Activated CD4-positive, alpha-beta T cell treated with anti-CD3 and anti-CD28 coated beads, Interleukin-2, amount 10 ng/mL, durations not matched to agents 7 days and 5 days (primary cell): ENCODE measurements around the gene PRSS56. TPM values are rescaled to one million over a fixed set of nuclear protein-coding genes. Genes with fewer than 3 reads are reported as not detected.

ENCODE experiments used
- CTCF ChIA-PET: fragments of 350-600 bp; sonication (Branson Sonifier 250); formaldehyde crosslinking; loops from one replicate; lab custom pipeline; 2021; ENCODE audit warnings: antibody characterized with exemption; lab: Charles Lee
- POLR2A ChIA-PET: fragments of 350-600 bp; sonication (Branson Sonifier 250); formaldehyde crosslinking; loops from one replicate; lab custom pipeline; 2021; ENCODE audit warnings: antibody characterized with exemption; lab: Charles Lee
- DNase-seq: peaks from one replicate; pipeline ENCODE4 v3.0.0-alpha.2; 2020
- H3K27ac Mint-ChIP-seq: one replicate; pipeline ENCODE4 v1.8.0; 2021; ENCODE audit warnings: mild to moderate bottlenecking, moderate library complexity, mixed read lengths
- H3K27me3 Mint-ChIP-seq: one replicate; pipeline ENCODE4 v1.8.0; 2021; ENCODE audit warnings: mixed read lengths
- H3K36me3 Mint-ChIP-seq: one replicate; pipeline ENCODE4 v1.8.0; 2021; ENCODE audit warnings: low read depth, mixed read lengths
- H3K4me1 Mint-ChIP-seq: one replicate; pipeline ENCODE4 v1.8.0; 2021; ENCODE audit warnings: mixed read lengths
- H3K4me3 Mint-ChIP-seq: one replicate; pipeline ENCODE4 v1.8.0; 2021; ENCODE audit warnings: mild to moderate bottlenecking, moderate library complexity, mixed read lengths
- H3K9me3 Mint-ChIP-seq: one replicate; pipeline ENCODE4 v1.8.0; 2021; ENCODE audit warnings: mixed read lengths
- total RNA-seq, 2 experiments: library from RNA; stranded (reverse); gene quantifications; one replicate each; pipeline ENCODE4 v1.2.3, GENCODE V29; 2021

PRSS56 gene
- not detected for total RNA-seq

- Mint-ChIP-seq H3K27me3 (peaks cover 17% of the 10 kb centered on the region), H3K4me1 (peaks cover 8% of the 10 kb centered on the region), H3K9me3 (no peaks in the 10 kb centered on the region), H3K27ac (no peak within 1 kb of the TSS), H3K4me3 (no peak within 1 kb of the TSS), H3K36me3 (no peaks in the 10 kb centered on the region)
- no peak for DNase-seq
- ChIA-PET CTCF (interaction anchor here (1.3 kb wide), 1 partner anchor 31 kb away, joined by 3 read pairs; no protein-coding TSS in a partner anchor), POLR2A (no interaction called here)
These were observed at the start of gene PRSS56 for GRCh38 chr2:232519581-232520438. Gene PRSS56 (plus strand): TSS chr2:232520388. CDS start chr2:232520599, 211 bp downstream.

GRCh38 chr2:232473467-232473890, 46.7 kb upstream of the PRSS56 start:
- peaks cover 38% of the 10 kb centered on the region for H3K27me3 Mint-ChIP-seq
- CTCF ChIA-PET, result interaction anchor here (1.6 kb wide), 1 partner anchor 146 kb away, joined by 3 read pairs; no protein-coding TSS in a partner anchor
- H3K4me3 Mint-ChIP-seq, result no peak overlapping the region
- DNase-seq, result no peak
- POLR2A ChIA-PET, result no interaction called here
- H3K9me3 Mint-ChIP-seq, result no peaks in the 10 kb centered on the region
- no peaks in the 10 kb centered on the region for H3K36me3 Mint-ChIP-seq
- no peak overlapping the region for H3K27ac Mint-ChIP-seq
- no peaks in the 10 kb centered on the region for H3K4me1 Mint-ChIP-seq

GRCh38 chr2:232476045-232476444, 44.1 kb upstream of the PRSS56 start:
- no peak overlapping the region for H3K4me3 Mint-ChIP-seq
- CTCF ChIA-PET, result no interaction called here
- no peak for DNase-seq
- no peaks in the 10 kb centered on the region for H3K4me1 Mint-ChIP-seq
- POLR2A ChIA-PET, result no interaction called here
- no peaks in the 10 kb centered on the region for H3K36me3 Mint-ChIP-seq
- H3K27me3 Mint-ChIP-seq, result peaks cover 18% of the 10 kb centered on the region
- H3K9me3 Mint-ChIP-seq, result no peaks in the 10 kb centered on the region
- H3K27ac Mint-ChIP-seq, result no peak overlapping the region

- CTCF ChIA-PET, result interaction anchor here (0.6 kb wide), 1 partner anchor 321 kb away, joined by 3 read pairs; no protein-coding TSS in a partner anchor
- no peaks in the 10 kb centered on the region for H3K9me3 Mint-ChIP-seq
These were observed 43.4 kb upstream of the PRSS56 start for GRCh38 chr2:232476791-232477190.

GRCh38 chr2:232477751-232478510, 42.3 kb upstream of the PRSS56 start:
- Mint-ChIP-seq H3K27ac (no peak overlapping the region), H3K27me3 (peaks cover 3% of the 10 kb centered on the region), H3K36me3 (no peaks in the 10 kb centered on the region), H3K9me3 (no peaks in the 10 kb centered on the region), H3K4me3 (no peak overlapping the region), H3K4me1 (no peaks in the 10 kb centered on the region)
- DNase-seq, result no peak
- ChIA-PET POLR2A (no interaction called here), CTCF (interaction anchor here (0.6 kb wide), 1 partner anchor 101 kb away, joined by 3 read pairs; no protein-coding TSS in a partner anchor)

More at GRCh38 chr2:232476791-232477190, 43.4 kb upstream of the PRSS56 start:
- no peaks in the 10 kb centered on the region for H3K4me1 Mint-ChIP-seq
- peaks cover 12% of the 10 kb centered on the region for H3K27me3 Mint-ChIP-seq
- POLR2A ChIA-PET, result no interaction called here
- H3K4me3 Mint-ChIP-seq, result no peak overlapping the region
- DNase-seq, result no peak
- H3K36me3 Mint-ChIP-seq, result no peaks in the 10 kb centered on the region
- H3K27ac Mint-ChIP-seq, result no peak overlapping the region

- ChIA-PET CTCF (no interaction called here), POLR2A (no interaction called here)
- H3K4me3 Mint-ChIP-seq, result no peak overlapping the region
- H3K4me1 Mint-ChIP-seq, result no peaks in the 10 kb centered on the region
- H3K27me3 Mint-ChIP-seq, result no peaks in the 10 kb centered on the region
- DNase-seq, result no peak
- no peak overlapping the region for H3K27ac Mint-ChIP-seq
- no peaks in the 10 kb centered on the region for H3K36me3 Mint-ChIP-seq
- no peaks in the 10 kb centered on the region for H3K9me3 Mint-ChIP-seq
These were observed 41.4 kb upstream of the PRSS56 start for GRCh38 chr2:232478571-232479340.

- peaks cover 3% of the 10 kb centered on the region for H3K27me3 Mint-ChIP-seq
- no peak overlapping the region for H3K4me3 Mint-ChIP-seq
- DNase-seq, result no peak
- no peaks in the 10 kb centered on the region for H3K9me3 Mint-ChIP-seq
- H3K36me3 Mint-ChIP-seq, result no peaks in the 10 kb centered on the region
- ChIA-PET CTCF (no interaction called here), POLR2A (no interaction called here)
- no peak overlapping the region for H3K27ac Mint-ChIP-seq
- H3K4me1 Mint-ChIP-seq, result no peaks in the 10 kb centered on the region
These were observed 40.6 kb upstream of the PRSS56 start for GRCh38 chr2:232479341-232480200.

GRCh38 chr2:232480201-232481190, 39.7 kb upstream of the PRSS56 start:
- H3K27ac Mint-ChIP-seq, result no peak overlapping the region
- peaks cover 12% of the 10 kb centered on the region for H3K27me3 Mint-ChIP-seq
- DNase-seq, result no peak
- H3K4me3 Mint-ChIP-seq, result no peak overlapping the region
- H3K9me3 Mint-ChIP-seq, result no peaks in the 10 kb centered on the region
- ChIA-PET POLR2A (no interaction called here), CTCF (no interaction called here)
- peaks cover 4% of the 10 kb centered on the region for H3K4me1 Mint-ChIP-seq
- H3K36me3 Mint-ChIP-seq, result no peaks in the 10 kb centered on the region

- ChIA-PET POLR2A (no interaction called here), CTCF (no interaction called here)
- H3K36me3 Mint-ChIP-seq, result no peaks in the 10 kb centered on the region
- H3K27ac Mint-ChIP-seq, result no peak overlapping the region
- no peak overlapping the region for H3K4me3 Mint-ChIP-seq
- H3K27me3 Mint-ChIP-seq, result peaks cover 12% of the 10 kb centered on the region
- no peak for DNase-seq
- peaks cover 4% of the 10 kb centered on the region for H3K4me1 Mint-ChIP-seq
- no peaks in the 10 kb centered on the region for H3K9me3 Mint-ChIP-seq
These were observed 38.7 kb upstream of the PRSS56 start for GRCh38 chr2:232481322-232482140.

GRCh38 chr2:232482301-232483238, 37.6 kb upstream of the PRSS56 start:
- Mint-ChIP-seq H3K4me1 (peaks cover 7% of the 10 kb centered on the region), H3K36me3 (no peaks in the 10 kb centered on the region), H3K9me3 (no peaks in the 10 kb centered on the region), H3K27me3 (peaks cover 17% of the 10 kb centered on the region), H3K4me3 (no peak overlapping the region), H3K27ac (no peak overlapping the region)
- ChIA-PET CTCF (no interaction called here), POLR2A (no interaction called here)
- DNase-seq, result no peak
